ENCODE results near the gene SLCO3A1.

SLCO3A1 gene

GRCh38 chr15:91885054-91885453 lies 31.5 kb downstream of the SLCO3A1 start:
- DNase-seq: no peak

- DNase-seq: no peak
These were observed 32.3 kb downstream of the SLCO3A1 start for GRCh38 chr15:91885714-91886270.

- DNase-seq: no peak
These were observed 33.4 kb downstream of the SLCO3A1 start for GRCh38 chr15:91886878-91887277.

GRCh38 chr15:91887321-91887720 lies 33.8 kb downstream of the SLCO3A1 start:
- DNase-seq: no peak

GRCh38 chr15:91887921-91888373 lies 34.4 kb downstream of the SLCO3A1 start:
- no peak for DNase-seq

GRCh38 chr15:91889111-91889815 lies 35.8 kb downstream of the SLCO3A1 start:
- no peak for DNase-seq

- no peak for DNase-seq
These were observed 37.1 kb downstream of the SLCO3A1 start for GRCh38 chr15:91890614-91891013.

- DNase-seq: no peak
These were observed 37.6 kb downstream of the SLCO3A1 start for GRCh38 chr15:91891101-91891500.

- DNase-seq: no peak
These were observed 38.4 kb downstream of the SLCO3A1 start for GRCh38 chr15:91891788-91892345.

- DNase-seq: no peak
These were observed 38.9 kb downstream of the SLCO3A1 start for GRCh38 chr15:91892436-91892835.

- DNase-seq: no peak
These were observed 41.1 kb downstream of the SLCO3A1 start for GRCh38 chr15:91894606-91895005.

- no peak for DNase-seq
These were observed 41.5 kb downstream of the SLCO3A1 start for GRCh38 chr15:91895051-91895450.

- DNase-seq: no peak
These were observed 43.0 kb downstream of the SLCO3A1 start for GRCh38 chr15:91896341-91897055.

- no peak for DNase-seq
These were observed 44.3 kb downstream of the SLCO3A1 start for GRCh38 chr15:91897585-91898372.

- DNase-seq: no peak
These were observed 45.3 kb downstream of the SLCO3A1 start for GRCh38 chr15:91898843-91899242.

GRCh38 chr15:91904942-91905341 lies 51.4 kb downstream of the SLCO3A1 start:
- no peak for DNase-seq

GRCh38 chr15:91908391-91908790 lies 54.9 kb downstream of the SLCO3A1 start:
- no peak for DNase-seq

- no peak for DNase-seq
These were observed 55.6 kb downstream of the SLCO3A1 start for GRCh38 chr15:91909111-91909510.

- no peak for DNase-seq
These were observed 56.1 kb downstream of the SLCO3A1 start for GRCh38 chr15:91909574-91909973.

- DNase-seq: no peak
These were observed 58.3 kb downstream of the SLCO3A1 start for GRCh38 chr15:91911844-91912243.

- no peak for DNase-seq
These were observed 58.8 kb downstream of the SLCO3A1 start for GRCh38 chr15:91912336-91912735.

GRCh38 chr15:91913560-91913959 lies 60.1 kb downstream of the SLCO3A1 start:
- DNase-seq: no peak

GRCh38 chr15:91915576-91915975 lies 62.1 kb downstream of the SLCO3A1 start:
- DNase-seq: no peak
